PC-9 (cell line): Measurements from ENCODE around the gene PEX14.

Experiments used
- EZH2 ChIP-seq: fragments of 200-600 bp; sonication (generic); IDR thresholded peaks from 2 replicates; pipeline ENCODE4 v1.8.0; 2017; ENCODE audit warnings: antibody characterized with exemption, low read depth
- TF ChIP-seq, protein P1 (sequence below): fragments of 200-600 bp; sonication (generic); conservative IDR thresholded peaks from 2 replicates; pipeline ENCODE4 v1.6.1; 2017; ENCODE audit warnings: mixed run types, antibody characterized with exemption, mild to moderate bottlenecking, moderate library complexity

DNA sequence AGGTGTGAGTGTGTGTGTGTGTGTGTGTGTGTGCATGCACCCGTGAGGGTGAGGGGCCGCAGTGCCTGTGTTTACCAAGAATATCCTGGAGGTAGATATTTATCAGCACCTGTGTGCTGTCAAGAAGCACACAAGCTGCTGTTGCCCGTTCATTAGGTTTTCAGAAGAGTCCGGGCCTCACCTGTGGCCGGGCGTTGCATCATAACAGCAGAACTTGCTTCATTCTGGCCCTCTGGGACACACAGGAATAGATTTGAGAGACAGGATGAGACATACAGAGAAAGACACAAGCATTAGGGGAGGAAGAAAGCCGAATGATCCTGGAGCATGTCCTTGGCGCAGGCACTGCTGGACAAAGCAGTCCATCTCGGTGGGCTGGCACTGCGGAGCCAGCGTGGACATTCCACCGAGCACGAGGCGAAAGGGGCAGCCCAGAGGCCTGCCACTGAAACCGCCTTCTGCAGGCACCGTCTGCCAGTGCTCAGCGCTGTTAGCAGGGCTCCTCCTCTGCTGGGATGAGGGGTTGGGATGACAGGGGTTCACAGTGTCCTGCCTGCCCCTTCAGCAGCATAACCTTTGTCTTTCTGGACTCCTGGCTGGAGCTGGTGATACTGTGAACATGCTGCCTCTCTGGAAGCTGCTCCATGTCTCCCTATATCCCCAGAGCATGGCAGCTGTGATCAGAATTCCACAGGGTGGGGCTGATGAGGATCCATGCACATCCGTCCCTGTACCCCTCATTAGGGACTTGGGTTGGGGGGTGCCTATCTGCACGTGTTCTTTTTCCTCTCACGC is 81.1 kb downstream of the PEX14 start:
- TF ChIP-seq, protein P1, sequence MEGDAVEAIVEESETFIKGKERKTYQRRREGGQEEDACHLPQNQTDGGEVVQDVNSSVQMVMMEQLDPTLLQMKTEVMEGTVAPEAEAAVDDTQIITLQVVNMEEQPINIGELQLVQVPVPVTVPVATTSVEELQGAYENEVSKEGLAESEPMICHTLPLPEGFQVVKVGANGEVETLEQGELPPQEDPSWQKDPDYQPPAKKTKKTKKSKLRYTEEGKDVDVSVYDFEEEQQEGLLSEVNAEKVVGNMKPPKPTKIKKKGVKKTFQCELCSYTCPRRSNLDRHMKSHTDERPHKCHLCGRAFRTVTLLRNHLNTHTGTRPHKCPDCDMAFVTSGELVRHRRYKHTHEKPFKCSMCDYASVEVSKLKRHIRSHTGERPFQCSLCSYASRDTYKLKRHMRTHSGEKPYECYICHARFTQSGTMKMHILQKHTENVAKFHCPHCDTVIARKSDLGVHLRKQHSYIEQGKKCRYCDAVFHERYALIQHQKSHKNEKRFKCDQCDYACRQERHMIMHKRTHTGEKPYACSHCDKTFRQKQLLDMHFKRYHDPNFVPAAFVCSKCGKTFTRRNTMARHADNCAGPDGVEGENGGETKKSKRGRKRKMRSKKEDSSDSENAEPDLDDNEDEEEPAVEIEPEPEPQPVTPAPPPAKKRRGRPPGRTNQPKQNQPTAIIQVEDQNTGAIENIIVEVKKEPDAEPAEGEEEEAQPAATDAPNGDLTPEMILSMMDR, result no peak
- TF ChIP-seq EZH2, result no peak
